Effector memory CD8-positive, alpha-beta T cell (primary cell): Measurements from ENCODE around the gene MAP4K3.
A peak's percentile ranks its signal among the peaks of the same experiment; 100 is the strongest.

ENCODE experiments used
- ATAC-seq: fragments of 150-1000 bp; cut with Tn5 transposase; replicated peaks from 2 replicates; pipeline ENCODE4 v1.10.0; 2021; ENCODE audit warnings: mild to moderate bottlenecking, moderate library complexity
- DNase-seq, 3 experiments: peaks; one replicate each; pipeline ENCODE4 v3.0.0; 2021
- H3K27ac Mint-ChIP-seq, 2 donors: one replicate each; pipeline ENCODE4 v1.8.0; 2022; ENCODE audit warnings: mild to moderate bottlenecking in 2 of 2, mixed read lengths in 2 of 2, moderate library complexity in 2 of 2
- H3K27me3 Mint-ChIP-seq, 2 donors: one replicate each; pipeline ENCODE4 v1.8.0; 2022; ENCODE audit warnings: mixed read lengths in 2 of 2
- H3K36me3 Mint-ChIP-seq: one replicate; pipeline ENCODE4 v1.8.0; 2022; ENCODE audit warnings: mild to moderate bottlenecking, moderate library complexity, mixed read lengths; ENCODE audit not compliant: insufficient read depth
- H3K4me1 Mint-ChIP-seq, 2 donors: one replicate each; pipeline ENCODE4 v1.8.0; 2022; ENCODE audit warnings: low read depth in 2 of 2, mixed read lengths in 2 of 2
- H3K4me3 Mint-ChIP-seq, 2 donors: one replicate each; pipeline ENCODE4 v1.8.0; 2022; ENCODE audit warnings: mild to moderate bottlenecking in 2 of 2, mixed read lengths in 2 of 2, moderate library complexity in 2 of 2
- H3K9me3 Mint-ChIP-seq, 2 donors: one replicate each; pipeline ENCODE4 v1.8.0; 2022; ENCODE audit warnings: mixed read lengths in 2 of 2

Gene MAP4K3

DNA sequence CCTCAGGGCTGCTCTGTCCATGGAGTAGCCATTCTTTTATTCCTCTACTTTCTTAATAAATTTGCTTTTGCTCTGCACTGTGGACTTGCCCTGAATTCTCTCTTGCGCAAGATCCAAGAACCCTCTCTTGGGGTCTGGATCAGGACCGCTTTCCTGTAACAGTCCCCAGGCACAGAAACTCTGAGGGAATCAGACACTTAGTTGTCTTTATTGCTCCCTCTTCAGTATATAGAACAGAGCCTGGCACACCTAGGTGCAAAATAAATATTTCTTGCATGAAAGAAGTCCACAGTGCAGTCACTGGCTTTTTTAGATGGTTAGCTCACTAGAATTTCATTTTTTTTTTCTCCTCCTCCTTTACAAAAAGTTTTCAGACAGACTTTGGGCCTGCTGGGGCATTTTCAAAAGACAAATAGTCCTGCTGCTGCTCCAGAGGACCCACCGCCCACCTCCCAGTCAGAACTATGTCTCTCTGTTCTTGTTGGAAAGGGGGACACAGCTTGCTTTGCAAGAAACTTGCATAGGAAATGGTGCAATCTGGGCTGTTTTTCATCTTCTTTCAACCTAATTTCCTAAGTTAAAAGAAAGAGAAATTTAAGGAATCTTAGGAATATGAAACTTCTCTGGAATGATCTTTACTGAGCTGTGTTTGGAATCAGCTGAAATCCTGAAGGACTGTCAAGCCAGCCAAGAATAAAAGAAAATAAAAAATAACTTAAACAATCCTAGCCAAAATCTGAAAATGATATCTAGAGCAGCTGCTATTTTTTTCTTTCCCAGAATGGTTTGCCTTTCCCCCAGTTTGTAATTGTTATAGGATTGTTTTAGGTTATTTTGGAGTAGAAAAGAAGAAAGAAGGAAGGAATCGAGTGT is 31.7 kb upstream of the MAP4K3 start:
- Mint-ChIP-seq H3K36me3 (no peaks in the 10 kb centered on the region), H3K27me3 (no peaks in the 10 kb centered on the region), H3K27ac (no peak overlapping the region), H3K9me3 (no peaks in the 10 kb centered on the region), H3K4me3 (no peak overlapping the region), H3K4me1 (no peaks in the 10 kb centered on the region)
- ATAC-seq (no peak), DNase-seq (no peak)

DNA sequence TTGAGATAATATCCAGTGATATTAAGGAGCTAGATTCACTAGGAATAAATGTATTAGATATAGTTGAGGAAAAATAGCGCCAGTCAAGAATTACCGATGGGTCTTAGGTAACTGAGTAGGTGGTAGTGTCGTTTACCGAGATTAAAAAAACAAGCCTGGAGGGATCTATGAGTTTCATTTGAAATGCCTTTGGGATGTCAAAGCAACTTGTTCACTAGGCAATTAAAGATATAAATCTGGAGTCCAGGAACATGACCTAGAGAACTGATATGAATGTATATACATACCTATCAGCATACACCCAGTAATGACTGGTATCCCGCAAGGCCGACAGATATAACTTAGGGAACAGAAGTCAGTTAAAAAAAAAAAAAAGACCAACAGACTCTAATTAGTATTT is 29.2 kb upstream of the MAP4K3 start:
- Mint-ChIP-seq H3K27ac (no peak overlapping the region), H3K36me3 (no peaks in the 10 kb centered on the region), H3K27me3 (no peaks in the 10 kb centered on the region), H3K4me1 (no peaks in the 10 kb centered on the region), H3K4me3 (no peak overlapping the region), H3K9me3 (no peaks in the 10 kb centered on the region)
- ATAC-seq (no peak), DNase-seq (no peak)

DNA sequence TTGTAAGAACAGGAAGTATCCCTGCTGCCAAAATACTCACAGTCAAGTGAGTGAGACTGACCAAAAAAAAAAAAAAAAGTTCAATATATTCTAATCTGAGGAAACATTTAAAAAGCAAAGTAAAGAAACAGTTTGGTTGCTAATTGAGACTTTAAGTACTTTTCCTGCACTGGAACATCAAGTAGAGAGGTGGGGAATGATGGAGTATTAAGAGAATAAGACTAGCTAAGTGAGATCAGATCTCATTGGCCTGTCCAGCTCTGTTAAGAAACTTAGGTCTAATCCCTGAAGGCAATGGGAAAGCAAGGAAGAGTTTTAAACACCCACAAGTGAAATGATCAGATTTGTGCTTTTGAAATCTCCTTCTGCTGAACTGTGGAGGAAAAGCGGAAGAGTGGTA is 27.8 kb upstream of the MAP4K3 start:
- H3K9me3 Mint-ChIP-seq: no peaks in the 10 kb centered on the region
- H3K27ac Mint-ChIP-seq: no peak overlapping the region
- DNase-seq: no peak

DNA sequence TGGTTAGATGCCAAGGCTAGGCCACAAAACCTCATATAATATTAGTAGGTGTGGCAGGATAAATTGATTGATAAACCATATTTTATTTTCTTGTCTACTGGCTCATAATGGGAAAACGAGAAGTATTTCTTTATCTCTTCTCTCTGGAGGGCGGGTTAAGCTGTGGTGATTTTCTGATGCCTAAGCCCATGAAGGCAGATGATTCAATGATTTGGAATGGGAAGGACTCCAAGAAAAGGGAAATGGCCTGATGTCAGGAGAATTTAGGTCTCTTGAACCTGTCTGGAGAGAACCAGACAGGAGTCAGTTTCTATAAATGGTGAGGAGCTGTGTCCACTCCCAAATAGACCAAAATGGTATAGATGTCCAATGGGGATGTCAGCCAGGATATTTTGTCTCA is 18.7 kb upstream of the MAP4K3 start:
- no peak for DNase-seq
- H3K27me3 Mint-ChIP-seq: no peaks in the 10 kb centered on the region
- no peaks in the 10 kb centered on the region for H3K9me3 Mint-ChIP-seq
- H3K36me3 Mint-ChIP-seq: no peaks in the 10 kb centered on the region
- no peak for ATAC-seq
- no peak overlapping the region for H3K27ac Mint-ChIP-seq
- no peaks in the 10 kb centered on the region for H3K4me1 Mint-ChIP-seq
- H3K4me3 Mint-ChIP-seq: no peak overlapping the region

More for the DNA sequence above, 27.8 kb upstream of the MAP4K3 start:
- no peaks in the 10 kb centered on the region for H3K36me3 Mint-ChIP-seq
- no peak overlapping the region for H3K4me3 Mint-ChIP-seq
- H3K4me1 Mint-ChIP-seq: no peaks in the 10 kb centered on the region
- no peak for ATAC-seq
- H3K27me3 Mint-ChIP-seq: no peaks in the 10 kb centered on the region

DNA sequence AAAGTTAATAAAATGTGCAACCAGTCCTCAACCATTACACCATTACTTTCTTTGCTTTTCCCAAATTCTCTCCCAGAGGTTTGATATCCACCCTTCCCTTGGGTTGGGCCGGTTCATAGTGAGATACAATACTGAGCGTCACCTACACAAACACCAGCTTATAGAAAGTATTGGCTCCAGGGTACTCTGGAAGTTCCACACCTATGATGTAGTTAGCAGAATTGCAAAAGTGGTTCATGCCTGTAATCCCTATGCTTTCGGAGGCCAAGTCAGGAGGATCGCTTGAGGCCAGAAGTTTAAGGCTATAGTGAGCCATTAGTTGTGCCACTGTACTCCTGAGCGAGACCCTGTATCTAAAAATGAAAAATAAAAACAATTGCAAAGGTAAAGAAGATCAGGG is 15.3 kb upstream of the MAP4K3 start:
- DNase-seq (no peak), ATAC-seq (no peak)
- no peaks in the 10 kb centered on the region for H3K27me3 Mint-ChIP-seq
- no peaks in the 10 kb centered on the region for H3K9me3 Mint-ChIP-seq
- H3K36me3 Mint-ChIP-seq: no peaks in the 10 kb centered on the region
- H3K4me1 Mint-ChIP-seq: no peaks in the 10 kb centered on the region
- no peak overlapping the region for H3K27ac Mint-ChIP-seq
- no peak overlapping the region for H3K4me3 Mint-ChIP-seq

DNA sequence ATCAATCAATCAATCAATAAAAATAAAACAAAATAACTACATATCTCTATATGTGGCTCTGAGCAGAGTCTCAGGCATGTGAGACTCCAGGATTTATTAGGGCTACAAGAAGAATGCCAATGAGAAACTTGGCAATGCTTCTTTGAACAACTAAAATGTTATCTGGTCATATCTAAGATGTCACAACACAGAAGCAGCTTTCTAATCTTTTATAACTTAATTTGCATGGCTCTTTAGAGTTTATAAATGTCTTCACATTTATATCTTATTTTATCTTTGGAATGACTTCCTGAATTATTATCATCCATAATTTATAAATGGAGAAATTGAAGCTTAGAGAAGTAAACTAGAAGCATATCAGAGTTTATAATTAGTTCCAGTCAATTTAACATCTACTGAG is 14.9 kb upstream of the MAP4K3 start:
- H3K27ac Mint-ChIP-seq: no peak overlapping the region
- no peaks in the 10 kb centered on the region for H3K36me3 Mint-ChIP-seq
- no peaks in the 10 kb centered on the region for H3K27me3 Mint-ChIP-seq
- ATAC-seq (no peak), DNase-seq (no peak)
- H3K4me3 Mint-ChIP-seq: no peak overlapping the region
- H3K4me1 Mint-ChIP-seq: no peaks in the 10 kb centered on the region
- H3K9me3 Mint-ChIP-seq: no peaks in the 10 kb centered on the region

DNA sequence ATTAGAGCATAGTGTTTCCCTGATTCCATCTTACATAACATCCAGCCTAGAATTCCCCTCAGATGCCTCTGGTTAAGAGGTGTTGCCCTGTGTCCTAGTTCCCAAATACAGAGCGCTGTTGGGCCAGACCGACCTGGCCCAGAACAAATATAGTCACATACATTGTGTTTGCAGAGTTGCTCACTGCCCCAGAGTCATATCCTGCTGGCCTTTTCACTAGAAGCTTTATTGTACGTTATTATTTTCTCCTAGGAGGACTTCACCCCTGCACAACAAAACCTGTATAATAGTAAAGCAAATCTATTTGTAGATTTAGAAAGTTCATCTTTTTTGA is 11.1 kb upstream of the MAP4K3 start:
- H3K27me3 Mint-ChIP-seq: no peaks in the 10 kb centered on the region
- H3K27ac Mint-ChIP-seq: no peak overlapping the region
- no peaks in the 10 kb centered on the region for H3K36me3 Mint-ChIP-seq
- no peak for DNase-seq
- no peak overlapping the region for H3K4me3 Mint-ChIP-seq
- no peak for ATAC-seq
- H3K9me3 Mint-ChIP-seq: no peaks in the 10 kb centered on the region
- no peaks in the 10 kb centered on the region for H3K4me1 Mint-ChIP-seq

DNA sequence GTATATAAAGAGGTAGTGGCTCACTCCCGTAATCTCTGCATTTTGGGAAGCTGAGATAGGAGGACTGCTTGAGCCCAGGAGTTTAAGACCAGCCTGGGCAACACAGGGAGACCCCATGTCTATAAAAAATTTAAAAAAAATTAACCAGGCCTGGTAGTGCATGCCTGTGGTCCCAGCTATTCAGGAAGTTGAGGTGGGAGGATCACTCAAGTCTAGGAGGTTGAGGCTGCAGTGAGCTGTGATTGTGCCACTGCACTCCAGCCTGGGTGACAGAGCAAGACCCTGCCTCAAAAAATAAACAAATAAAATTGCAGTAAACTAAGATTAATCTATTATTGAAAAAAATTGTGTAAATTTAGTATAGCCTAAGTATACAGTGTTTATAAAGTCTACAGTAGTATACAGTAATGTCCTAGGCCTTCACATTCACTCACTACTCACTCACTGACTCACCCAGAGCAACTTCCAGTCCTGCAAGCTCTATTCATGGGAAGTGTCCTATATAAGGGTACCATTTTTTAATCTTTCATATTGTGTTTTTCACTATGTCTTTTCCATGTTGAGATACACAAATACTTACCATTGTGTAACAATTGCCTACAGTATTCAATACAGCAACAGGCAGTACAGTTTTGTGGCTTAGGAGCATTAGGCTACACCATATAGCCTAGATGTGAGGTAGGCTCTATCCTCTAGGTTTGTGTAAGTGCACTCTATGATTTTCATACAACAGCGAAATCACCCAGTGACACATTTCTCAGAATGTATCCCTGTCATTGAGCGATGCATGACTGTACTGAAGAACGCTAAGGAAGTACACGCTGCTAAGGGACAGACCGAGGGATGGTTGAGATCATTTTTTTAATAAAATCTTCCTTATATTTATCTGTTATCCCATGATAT is 10.4 kb upstream of the MAP4K3 start:
- Mint-ChIP-seq H3K36me3 (no peaks in the 10 kb centered on the region), H3K4me3 (no peak overlapping the region), H3K27me3 (no peaks in the 10 kb centered on the region), H3K27ac (no peak overlapping the region), H3K4me1 (no peaks in the 10 kb centered on the region), H3K9me3 (peaks cover 0 to 2% of the 10 kb centered on the region in 2 donors)
- DNase-seq (no peak), ATAC-seq (no peak)

DNA sequence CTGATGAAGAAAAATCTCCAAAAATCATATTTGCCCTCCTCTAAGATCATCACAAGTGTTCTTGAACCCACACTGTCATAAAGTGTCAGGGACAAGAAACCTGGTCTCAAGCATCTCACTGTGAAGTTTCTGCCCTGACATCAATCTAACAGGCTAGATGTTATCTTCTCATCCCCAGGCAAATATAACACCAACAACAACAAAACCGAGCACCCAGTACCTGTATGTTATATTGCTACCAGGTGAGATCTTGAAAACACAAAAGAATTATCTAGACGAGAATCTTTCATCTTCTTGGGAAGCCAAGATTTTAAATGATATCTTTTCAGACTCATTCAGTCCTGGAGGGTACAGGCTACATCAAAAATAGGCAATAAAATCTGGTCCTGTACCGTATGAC is 8.8 kb upstream of the MAP4K3 start:
- Mint-ChIP-seq H3K9me3 (peaks cover 0 to 5% of the 10 kb centered on the region in 2 donors), H3K27ac (no peak overlapping the region)

DNA sequence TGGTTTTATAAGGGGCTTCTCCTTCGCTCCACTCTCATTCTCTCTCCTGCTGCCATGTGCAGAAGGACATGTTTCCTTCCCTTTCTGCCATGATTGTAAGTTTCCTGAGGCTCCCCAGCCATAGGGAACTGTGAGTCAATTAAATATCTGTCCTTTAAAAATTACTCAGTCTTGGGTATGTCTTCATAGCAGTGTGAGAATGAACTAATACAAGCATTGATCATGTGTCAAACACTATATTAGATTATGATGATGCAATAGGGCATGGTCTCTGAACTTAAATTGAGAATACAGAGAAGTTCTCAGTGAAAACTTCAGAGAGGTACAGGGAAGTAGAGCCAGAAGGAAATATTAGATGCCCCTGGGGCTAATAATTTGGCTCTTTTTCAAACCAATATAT is 5.9 kb upstream of the MAP4K3 start:
- ATAC-seq: no peak
- Mint-ChIP-seq H3K4me1 (peaks cover 0 to 3% of the 10 kb centered on the region in 2 donors), H3K4me3 (no peak overlapping the region)

More for the DNA sequence above, 8.8 kb upstream of the MAP4K3 start:
- DNase-seq (no peak), ATAC-seq (no peak)
- no peaks in the 10 kb centered on the region for H3K36me3 Mint-ChIP-seq
- no peak overlapping the region for H3K4me3 Mint-ChIP-seq
- H3K27me3 Mint-ChIP-seq: no peaks in the 10 kb centered on the region
- no peaks in the 10 kb centered on the region for H3K4me1 Mint-ChIP-seq

DNA sequence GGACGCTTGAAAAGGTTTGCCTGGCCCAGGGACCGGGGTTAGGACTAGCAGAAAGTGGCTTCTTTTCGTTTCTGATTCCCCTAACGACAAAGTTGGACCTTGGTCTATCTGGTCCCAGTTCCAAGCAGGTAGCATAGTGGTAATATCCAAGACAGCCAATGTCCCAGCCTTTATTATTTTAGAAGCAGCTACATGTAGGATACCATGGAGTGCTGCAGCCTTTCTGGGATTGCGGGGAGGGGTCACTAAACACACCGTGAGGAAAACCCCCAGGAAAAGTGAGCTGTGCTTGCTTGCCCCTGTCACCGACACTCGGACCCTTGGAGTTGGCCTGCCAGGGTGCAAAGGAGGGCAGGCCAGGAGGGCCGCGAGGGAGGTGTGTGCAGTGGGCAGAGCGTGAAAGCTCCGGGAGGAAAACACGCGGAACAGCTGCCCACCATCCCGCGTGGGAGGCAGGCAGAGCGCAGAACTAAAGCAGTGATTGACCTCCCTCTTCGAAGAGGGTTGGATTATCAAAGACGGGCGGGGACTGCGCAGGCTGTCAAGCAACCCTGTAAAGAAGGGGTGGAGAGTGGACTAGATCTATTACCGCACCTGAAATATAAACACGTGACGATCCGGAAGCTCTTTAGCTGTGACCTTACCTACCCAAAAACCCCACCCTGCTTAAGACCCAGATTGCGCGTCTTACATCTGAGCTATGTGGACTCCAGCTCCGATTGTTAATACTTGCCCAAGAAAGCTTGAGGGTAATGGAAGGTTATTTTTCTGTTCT is 624 bp upstream of the MAP4K3 start:
- Mint-ChIP-seq H3K4me1 (peaks cover 29 to 36% of the 10 kb centered on the region in 2 donors), H3K9me3 (peaks cover 0 to 3% of the 10 kb centered on the region in 2 donors), H3K4me3 (peak overlapping the region; percentile 87 to 92), H3K27ac (peak overlapping the region; percentile 58 to 83), H3K27me3 (no peaks in the 10 kb centered on the region), H3K36me3 (peaks cover 3% of the 10 kb centered on the region)
- ATAC-seq: peak; percentile 64
- DNase-seq: peak; percentile 2 to 20 (median 5)

More for the DNA sequence above, 5.9 kb upstream of the MAP4K3 start:
- Mint-ChIP-seq H3K27me3 (no peaks in the 10 kb centered on the region), H3K36me3 (no peaks in the 10 kb centered on the region), H3K9me3 (peaks cover 0 to 5% of the 10 kb centered on the region in 2 donors), H3K27ac (no peak overlapping the region)
- no peak for DNase-seq

DNA sequence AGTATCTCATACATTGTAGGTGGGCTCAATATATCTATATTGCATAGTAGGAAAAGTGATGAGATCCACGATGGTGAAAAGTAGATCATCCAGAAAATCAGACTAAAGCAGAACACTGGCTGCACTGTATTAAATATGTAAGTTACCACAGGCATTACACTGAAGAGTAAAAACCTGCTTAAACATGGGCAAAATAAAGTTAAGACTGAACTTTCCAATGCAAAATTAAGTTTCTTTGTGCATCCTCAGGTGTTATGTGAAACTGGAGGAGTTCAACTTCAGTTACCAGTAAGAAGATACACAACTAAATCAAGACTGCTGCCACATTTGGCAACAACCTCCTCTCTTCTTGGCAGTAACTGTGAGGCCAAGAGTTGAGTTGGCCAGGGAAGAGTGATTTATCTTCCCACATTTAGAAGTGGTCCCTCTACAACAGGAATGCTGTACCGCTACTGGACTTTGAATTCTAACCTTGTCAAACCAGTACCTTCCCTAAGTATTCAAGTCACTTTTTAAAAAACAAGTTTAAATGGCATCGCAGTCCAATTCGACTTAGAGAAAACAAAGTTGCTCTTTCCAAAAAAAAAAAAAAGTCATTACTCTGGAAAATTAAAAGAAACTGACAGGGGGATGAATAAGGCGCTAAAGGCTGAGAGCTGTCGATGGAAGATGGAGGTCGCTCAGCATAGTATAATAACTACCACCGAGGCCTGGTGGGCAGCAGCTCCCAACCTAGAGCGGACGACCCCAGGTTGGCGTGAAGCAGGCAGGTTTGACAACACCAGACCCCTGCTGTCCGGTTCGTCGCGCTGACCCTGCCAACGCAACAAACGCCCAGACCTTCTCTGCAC is 1.1 kb downstream of the MAP4K3 start:
- H3K9me3 Mint-ChIP-seq: no peaks in the 10 kb centered on the region
- peaks cover 3% of the 10 kb centered on the region for H3K36me3 Mint-ChIP-seq
- peaks cover 35 to 51% of the 10 kb centered on the region in 2 donors for H3K4me1 Mint-ChIP-seq
- no peaks in the 10 kb centered on the region for H3K27me3 Mint-ChIP-seq
- H3K27ac Mint-ChIP-seq: peak overlapping the region; percentile 83 to 87
- DNase-seq: no peak
- H3K4me3 Mint-ChIP-seq: peak overlapping the region; percentile 87 to 92
- no peak for ATAC-seq
